Activated naive CD8-positive, alpha-beta T cell treated with anti-CD3 and anti-CD28 coated beads, Interleukin-2, amount 50 U/mL, for 16 hours (primary cell): Measurements from ENCODE around the gene TMEM8B.
"Not testable (repeated sequence)": the region's sequence is repeated elsewhere in the genome, so short reads cannot be mapped to it uniquely, and the experiment has no call there.

Experiments used
- DNase-seq: peaks from one replicate; pipeline ENCODE4 v3.0.0-alpha.2; 2020; ENCODE audit warnings: low read depth, low spot score

Gene TMEM8B

GRCh38 chr9:35907711-35908503 is 78.9 kb downstream of the TMEM8B start:
- DNase-seq: no peak

- no peak for DNase-seq
Observed at GRCh38 chr9:35908504-35909125, 79.6 kb downstream of the TMEM8B start.

- no peak for DNase-seq
Observed at GRCh38 chr9:35909274-35909673, 80.2 kb downstream of the TMEM8B start, which contains the start of gene SPAAR. SPAAR (plus strand) TSS chr9:35909490; CDS start chr9:35910464, 974 bp downstream.

DNA sequence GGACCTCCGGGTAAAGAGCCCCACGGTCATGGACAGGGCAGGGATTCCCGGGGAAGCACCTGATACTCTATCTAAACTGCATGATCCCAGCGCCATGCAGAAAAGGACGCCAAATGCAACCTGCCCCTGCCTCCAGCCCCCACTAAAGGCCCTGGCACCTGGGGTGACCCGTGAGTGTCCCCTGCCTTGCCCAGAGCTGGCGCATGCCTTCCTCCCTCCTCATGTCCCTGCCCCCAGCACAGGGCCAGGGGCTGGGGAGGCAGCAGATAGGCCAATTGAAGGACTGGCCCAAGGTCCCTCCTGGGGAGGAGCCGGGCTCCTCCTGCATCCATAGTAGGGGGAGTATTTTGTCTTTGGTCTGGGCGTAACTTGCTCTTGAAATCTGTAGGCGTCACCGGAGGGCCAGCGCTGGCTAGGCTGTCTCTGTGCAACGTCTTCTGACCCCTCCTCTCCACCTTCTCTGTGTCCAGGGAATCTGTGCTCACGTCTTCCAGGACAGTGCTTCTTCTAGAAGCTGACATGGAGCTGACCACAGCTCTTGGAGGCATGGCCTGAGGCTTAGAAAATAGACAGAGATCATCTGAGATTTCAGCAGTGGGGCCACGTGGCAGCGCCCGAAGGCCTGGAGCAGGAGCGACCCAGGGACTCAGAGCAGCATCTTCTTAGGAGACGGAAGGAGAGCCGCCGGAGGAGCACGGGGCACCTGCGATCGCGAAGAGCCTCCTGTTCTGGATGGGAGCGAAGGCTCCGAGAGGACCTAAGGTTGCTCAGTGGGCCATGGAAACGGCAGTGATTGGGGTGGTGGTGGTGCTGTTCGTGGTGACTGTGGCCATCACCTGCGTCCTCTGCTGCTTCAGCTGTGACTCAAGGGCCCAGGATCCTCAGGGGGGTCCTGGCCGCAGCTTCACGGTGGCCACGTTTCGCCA is 80.9 kb downstream of the TMEM8B start:
- DNase-seq: no peak

GRCh38 chr9:35910613-35911359 is 81.8 kb downstream of the TMEM8B start:
- no peak for DNase-seq

DNA sequence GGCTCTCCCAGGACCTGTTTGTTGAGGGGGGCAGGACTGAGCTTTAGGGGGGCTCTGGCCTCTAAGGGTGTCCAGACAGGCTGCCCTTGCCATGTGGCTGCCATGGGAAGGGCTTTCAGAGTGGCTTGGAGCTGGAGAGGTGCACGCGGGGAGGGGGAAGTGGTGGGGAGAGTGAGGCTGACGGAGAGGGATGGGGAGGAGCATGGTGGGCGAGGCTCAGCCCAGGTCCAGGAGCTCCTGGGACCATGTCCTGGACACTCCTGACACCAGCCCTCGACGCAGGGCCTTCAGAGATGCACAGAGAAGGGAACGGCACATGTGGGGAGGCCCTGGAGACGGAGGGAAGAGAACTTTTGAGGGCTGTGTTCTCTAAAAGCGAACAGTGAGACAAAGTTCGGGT is 82.7 kb downstream of the TMEM8B start:
- DNase-seq: no peak

GRCh38 chr9:35912791-35913400 is 83.9 kb downstream of the TMEM8B start:
- no peak for DNase-seq

- DNase-seq: not testable (repeated sequence)
Observed at GRCh38 chr9:35913429-35913828, 84.4 kb downstream of the TMEM8B start.

- no peak for DNase-seq
Observed at GRCh38 chr9:35914301-35914807, 85.3 kb downstream of the TMEM8B start.
